Measurements from ENCODE around the gene NR3C1.

Gene NR3C1

GRCh38 chr5:143399616-143400540, 3.6 kb downstream of the NR3C1 start:
- in situ Hi-C loops (cut with MboI; ENCODE audit: low sequenced_read_pairs), result no loop called here

GRCh38 chr5:143398451-143399237, 4.8 kb downstream of the NR3C1 start:
- in situ Hi-C loops (cut with MboI; ENCODE audit: low sequenced_read_pairs), result no loop called here

GRCh38 chr5:143398053-143398355, 5.5 kb downstream of the NR3C1 start:
- in situ Hi-C loops (cut with MboI; ENCODE audit: low sequenced_read_pairs), result no loop called here

- in situ Hi-C loops (cut with MboI; ENCODE audit: low sequenced_read_pairs), result no loop called here
Measured at GRCh38 chr5:143397302-143398052, 6.0 kb downstream of the NR3C1 start.

- in situ Hi-C loops (cut with MboI; ENCODE audit: low sequenced_read_pairs), result no loop called here
Measured at GRCh38 chr5:143396353-143396940, 7.0 kb downstream of the NR3C1 start.

- in situ Hi-C loops (cut with MboI; ENCODE audit: low sequenced_read_pairs), result no loop called here
Measured at GRCh38 chr5:143395638-143396352, 7.7 kb downstream of the NR3C1 start.

- in situ Hi-C loops (cut with MboI; ENCODE audit: low sequenced_read_pairs), result no loop called here
Measured at GRCh38 chr5:143393524-143393923, 10.0 kb downstream of the NR3C1 start.

- in situ Hi-C loops (cut with MboI; ENCODE audit: low sequenced_read_pairs), result no loop called here
Measured at GRCh38 chr5:143390941-143391340, 12.5 kb downstream of the NR3C1 start.

- in situ Hi-C loops (cut with MboI; ENCODE audit: low sequenced_read_pairs), result no loop called here
Measured at GRCh38 chr5:143390258-143390657, 13.2 kb downstream of the NR3C1 start.

- in situ Hi-C loops (cut with MboI; ENCODE audit: low sequenced_read_pairs), result no loop called here
Measured at GRCh38 chr5:143386725-143387124, 16.8 kb downstream of the NR3C1 start.

GRCh38 chr5:143384865-143385657, 18.4 kb downstream of the NR3C1 start:
- in situ Hi-C loops (cut with MboI; ENCODE audit: low sequenced_read_pairs), result no loop called here

GRCh38 chr5:143383988-143384387, 19.5 kb downstream of the NR3C1 start:
- in situ Hi-C loops (cut with MboI; ENCODE audit: low sequenced_read_pairs), result no loop called here

- in situ Hi-C loops (cut with MboI; ENCODE audit: low sequenced_read_pairs), result no loop called here
Measured at GRCh38 chr5:143379606-143380005, 23.9 kb downstream of the NR3C1 start.

GRCh38 chr5:143376911-143377813, 26.3 kb downstream of the NR3C1 start:
- in situ Hi-C loops (cut with MboI; ENCODE audit: low sequenced_read_pairs), result no loop called here

- in situ Hi-C loops (cut with MboI; ENCODE audit: low sequenced_read_pairs), result no loop called here
Measured at GRCh38 chr5:143376195-143376779, 27.2 kb downstream of the NR3C1 start.

GRCh38 chr5:143374496-143375217, 28.8 kb downstream of the NR3C1 start:
- in situ Hi-C loops (cut with MboI; ENCODE audit: low sequenced_read_pairs), result no loop called here

GRCh38 chr5:143373076-143373475, 30.4 kb downstream of the NR3C1 start:
- in situ Hi-C loops (cut with MboI; ENCODE audit: low sequenced_read_pairs), result no loop called here

Measured in HL-60/S4 treated with retinoic acid at 250 ng/mL for 4 days and 3 days (cell line).